Measurements from ENCODE around the gene TCF12.

DNA sequence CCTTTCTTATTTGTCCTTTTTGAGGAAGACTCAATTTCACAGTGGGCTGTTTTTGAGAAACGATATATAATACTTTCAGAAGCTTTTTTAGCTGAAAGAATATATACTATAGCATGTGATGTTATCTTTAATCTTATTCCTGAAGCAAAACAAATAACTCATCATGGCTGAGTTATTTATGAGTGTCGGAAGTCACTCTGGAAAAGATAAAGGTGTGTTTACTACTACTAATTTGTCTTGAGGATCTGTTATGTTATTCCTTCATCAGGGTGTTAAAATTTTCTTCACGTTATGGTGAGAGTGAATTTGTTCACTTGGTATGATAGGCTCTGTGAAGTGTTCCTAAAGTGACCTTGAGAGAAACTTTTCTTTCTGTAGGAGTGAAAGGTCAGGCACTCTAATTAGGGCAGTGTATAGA lies 4.7 kb downstream of the TCF12 start:
- TF ChIP-seq POLR2AphosphoS5 (IDR thresholded peaks at IDR 0.05; ENCODE audit: low read depth) (no peak), REST (IDR thresholded peaks at IDR 0.05; ENCODE audit: insufficient replicate concordance, low read depth) (no peak)
- TF ChIP-seq, protein P1, sequence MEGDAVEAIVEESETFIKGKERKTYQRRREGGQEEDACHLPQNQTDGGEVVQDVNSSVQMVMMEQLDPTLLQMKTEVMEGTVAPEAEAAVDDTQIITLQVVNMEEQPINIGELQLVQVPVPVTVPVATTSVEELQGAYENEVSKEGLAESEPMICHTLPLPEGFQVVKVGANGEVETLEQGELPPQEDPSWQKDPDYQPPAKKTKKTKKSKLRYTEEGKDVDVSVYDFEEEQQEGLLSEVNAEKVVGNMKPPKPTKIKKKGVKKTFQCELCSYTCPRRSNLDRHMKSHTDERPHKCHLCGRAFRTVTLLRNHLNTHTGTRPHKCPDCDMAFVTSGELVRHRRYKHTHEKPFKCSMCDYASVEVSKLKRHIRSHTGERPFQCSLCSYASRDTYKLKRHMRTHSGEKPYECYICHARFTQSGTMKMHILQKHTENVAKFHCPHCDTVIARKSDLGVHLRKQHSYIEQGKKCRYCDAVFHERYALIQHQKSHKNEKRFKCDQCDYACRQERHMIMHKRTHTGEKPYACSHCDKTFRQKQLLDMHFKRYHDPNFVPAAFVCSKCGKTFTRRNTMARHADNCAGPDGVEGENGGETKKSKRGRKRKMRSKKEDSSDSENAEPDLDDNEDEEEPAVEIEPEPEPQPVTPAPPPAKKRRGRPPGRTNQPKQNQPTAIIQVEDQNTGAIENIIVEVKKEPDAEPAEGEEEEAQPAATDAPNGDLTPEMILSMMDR (IDR thresholded peaks at IDR 0.05; ENCODE audit: insufficient read depth, low read length), result no peak

Measured in HL-60 (cell line).